ENCODE data around the gene PIM3. TPM values are rescaled to one million over a fixed set of nuclear protein-coding genes. Genes with fewer than 3 reads are reported as not detected.

The PIM3 gene
- polyA plus RNA-seq, 1 experiment: 8.3 TPM

GRCh38 chr22:49996518-49997250 is 36.1 kb downstream of the PIM3 start:
- no peak for DNase-seq (ENCODE audit: low read depth)
- no peak overlapping the region for H3K4me3 ChIP-seq (ENCODE audit: low read depth, low read length)
- no peak for TF ChIP-seq CTCF (IDR thresholded peaks at IDR 0.05; ENCODE audit: insufficient read depth, low read depth, low read length)
- peaks cover 1% of the 10 kb centered on the region for H3K27me3 ChIP-seq (ENCODE audit: control insufficient read depth, insufficient read depth, low read length)
- POLR2A ChIA-PET: no interaction called here
- no peaks in the 10 kb centered on the region for H3K36me3 ChIP-seq (ENCODE audit: control insufficient read depth, insufficient read depth, low read length)
- CTCF ChIA-PET: interaction anchor here (0.6 to 5.2 kb wide), 2 partner anchors 66 to 221 kb away, joined by 3 to 39 read pairs; no protein-coding TSS in a partner anchor

- H3K4me3 ChIP-seq (ENCODE audit: low read depth, low read length): no peak overlapping the region
- no peaks in the 10 kb centered on the region for H3K36me3 ChIP-seq (ENCODE audit: control insufficient read depth, insufficient read depth, low read length)
- no peak for DNase-seq (ENCODE audit: low read depth)
- ChIA-PET POLR2A (no interaction called here), CTCF (no interaction called here)
- peaks cover 1% of the 10 kb centered on the region for H3K27me3 ChIP-seq (ENCODE audit: control insufficient read depth, insufficient read depth, low read length)
- no peak for TF ChIP-seq CTCF (IDR thresholded peaks at IDR 0.05; ENCODE audit: insufficient read depth, low read depth, low read length)
Measured at GRCh38 chr22:49997251-49997599, 36.7 kb downstream of the PIM3 start.

- H3K27me3 ChIP-seq (ENCODE audit: control insufficient read depth, insufficient read depth, low read length): peaks cover 1% of the 10 kb centered on the region
- POLR2A ChIA-PET: no interaction called here
- TF ChIP-seq CTCF (IDR thresholded peaks at IDR 0.05; ENCODE audit: insufficient read depth, low read depth, low read length): no peak
- CTCF ChIA-PET: no interaction called here
- no peak for DNase-seq (ENCODE audit: low read depth)
- H3K4me3 ChIP-seq (ENCODE audit: low read depth, low read length): no peak overlapping the region
- no peaks in the 10 kb centered on the region for H3K36me3 ChIP-seq (ENCODE audit: control insufficient read depth, insufficient read depth, low read length)
Measured at GRCh38 chr22:49997932-49998717, 37.6 kb downstream of the PIM3 start.

- DNase-seq (ENCODE audit: low read depth): no peak
- Histone ChIP-seq H3K27me3 (ENCODE audit: control insufficient read depth, insufficient read depth, low read length) (peaks cover 1% of the 10 kb centered on the region), H3K36me3 (ENCODE audit: control insufficient read depth, insufficient read depth, low read length) (no peaks in the 10 kb centered on the region), H3K4me3 (ENCODE audit: low read depth, low read length) (no peak overlapping the region)
- CTCF ChIA-PET: no interaction called here
- no peak for TF ChIP-seq CTCF (IDR thresholded peaks at IDR 0.05; ENCODE audit: insufficient read depth, low read depth, low read length)
- POLR2A ChIA-PET: no interaction called here
Measured at GRCh38 chr22:49998718-49999062, 38.1 kb downstream of the PIM3 start.

GRCh38 chr22:49999063-49999945 is 38.7 kb downstream of the PIM3 start:
- Histone ChIP-seq H3K4me3 (ENCODE audit: low read depth, low read length) (no peak overlapping the region; the same call in 1 of the 2 replicates), H3K36me3 (ENCODE audit: control insufficient read depth, insufficient read depth, low read length) (no peaks in the 10 kb centered on the region), H3K27me3 (ENCODE audit: control insufficient read depth, insufficient read depth, low read length) (peaks cover 1% of the 10 kb centered on the region)
- CTCF ChIA-PET: interaction anchor here (1.6 kb wide), 1 partner anchor 19 kb away, joined by 4 read pairs; no protein-coding TSS in a partner anchor
- POLR2A ChIA-PET: no interaction called here
- no peak for TF ChIP-seq CTCF (IDR thresholded peaks at IDR 0.05; ENCODE audit: insufficient read depth, low read depth, low read length)
- no peak for DNase-seq (ENCODE audit: low read depth)
